GM19023 (cell line): Measurements from ENCODE around the gene AHRR.
A peak's percentile ranks its signal among the peaks of the same experiment; 100 is the strongest.
"Not testable (repeated sequence)": the region's sequence is repeated elsewhere in the genome, so short reads cannot be mapped to it uniquely, and the experiment has no call there.

Experiments used
- ATAC-seq: cut with Tn5 transposase; IDR thresholded peaks from one replicate; pipeline ENCODE4 v1.9.1; 2021; ENCODE audit warnings: mild to moderate bottlenecking, moderate library complexity; ENCODE audit not compliant: unreplicated experiment

AHRR gene

DNA sequence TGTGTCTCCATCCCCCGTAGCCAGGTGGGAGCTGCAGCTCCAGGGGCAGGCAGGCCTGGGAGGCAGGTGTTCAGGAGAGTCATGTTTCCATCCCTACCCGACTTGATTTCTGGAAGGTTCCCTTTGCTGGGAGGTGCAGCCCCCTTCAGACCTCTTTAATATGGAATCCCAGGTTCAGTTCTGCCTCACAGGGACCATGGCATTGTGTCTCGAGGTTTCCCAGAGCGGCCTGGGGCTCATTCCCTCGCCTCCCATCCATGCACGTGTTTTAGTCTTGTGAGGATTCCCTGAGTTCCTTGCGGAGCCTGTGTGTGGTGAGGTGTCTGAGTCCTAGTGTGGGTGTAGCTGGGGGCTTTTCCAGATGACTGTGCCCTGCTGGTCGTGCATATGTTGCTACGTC, 16.5 kb upstream of the AHRR start:
- ATAC-seq = no peak

DNA sequence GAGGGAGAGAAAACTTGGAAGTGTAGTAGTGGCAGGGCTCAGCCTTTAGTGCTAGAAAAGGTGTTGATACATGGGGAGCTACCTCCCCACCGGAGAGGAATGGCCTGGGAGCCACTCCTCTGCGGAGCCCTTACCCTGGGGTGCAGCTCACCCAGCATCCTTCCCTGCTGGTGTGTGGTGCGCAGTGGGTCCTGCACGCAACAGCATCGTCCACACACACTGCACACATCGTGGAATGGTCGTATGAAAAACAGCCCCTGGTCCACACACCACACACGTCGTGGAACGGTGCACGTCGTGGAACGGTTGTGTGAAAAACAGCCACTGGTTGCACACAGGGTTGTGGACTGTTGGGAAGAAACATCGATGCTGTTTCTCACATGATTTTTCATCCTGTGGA, 16.1 kb upstream of the AHRR start:
- no peak for ATAC-seq

DNA sequence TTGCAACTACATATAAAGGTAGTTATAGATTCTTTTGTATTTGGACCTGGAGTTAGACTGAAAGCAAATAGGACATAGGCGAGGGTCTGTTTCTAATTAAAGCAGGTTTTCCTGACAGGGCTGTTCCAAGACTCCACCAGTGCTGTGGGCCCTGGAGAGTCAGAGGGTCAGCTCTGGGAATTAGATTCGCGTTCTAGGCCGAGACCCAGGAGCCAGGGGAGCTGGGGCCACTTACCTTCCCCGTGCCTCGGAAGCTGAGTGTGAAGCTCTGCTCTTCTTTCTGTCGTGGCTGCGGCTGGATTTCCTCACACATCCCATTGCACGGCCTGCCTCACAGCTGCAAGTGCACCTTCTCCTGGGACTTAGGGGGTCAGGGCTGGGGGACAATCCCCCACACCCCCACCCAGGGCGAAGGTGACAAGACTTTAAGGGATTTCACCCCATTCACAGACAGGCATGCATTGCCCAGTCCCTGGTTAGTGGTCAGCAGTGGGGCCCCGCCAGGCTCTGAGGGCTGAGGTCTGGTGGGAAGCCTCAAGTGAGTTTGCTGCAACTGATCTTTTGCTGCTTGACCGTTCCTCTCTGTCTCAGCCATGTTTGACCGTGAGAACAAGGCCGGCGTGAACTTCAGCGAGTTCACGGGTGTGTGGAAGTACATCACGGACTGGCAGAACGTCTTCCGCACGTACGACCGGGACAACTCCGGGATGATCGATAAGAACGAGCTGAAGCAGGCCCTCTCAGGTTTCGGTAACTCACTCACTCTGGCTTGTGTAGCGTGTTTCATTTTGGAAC, 15.3 kb upstream of the AHRR start:
- no peak for ATAC-seq

DNA sequence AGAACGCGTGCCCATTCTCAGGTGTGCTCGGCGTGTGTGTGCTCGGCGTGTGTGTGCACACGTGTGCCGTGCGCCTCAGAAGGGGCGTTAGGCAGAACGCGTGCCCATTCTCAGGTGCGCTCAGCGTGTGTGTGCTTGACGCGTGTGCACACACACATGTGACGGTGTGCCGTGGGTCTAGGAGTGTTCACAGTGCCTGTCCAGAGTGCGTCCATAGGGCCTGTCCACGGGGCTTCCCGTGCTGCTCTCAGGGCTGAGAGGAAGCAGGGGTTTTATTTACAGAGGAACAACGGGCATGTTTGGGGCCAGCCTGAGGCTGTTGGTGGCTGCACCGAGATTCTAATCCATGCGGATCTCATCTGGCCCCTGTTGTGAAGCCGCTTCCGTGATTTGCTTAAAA, 14.2 kb upstream of the AHRR start:
- no peak for ATAC-seq

DNA sequence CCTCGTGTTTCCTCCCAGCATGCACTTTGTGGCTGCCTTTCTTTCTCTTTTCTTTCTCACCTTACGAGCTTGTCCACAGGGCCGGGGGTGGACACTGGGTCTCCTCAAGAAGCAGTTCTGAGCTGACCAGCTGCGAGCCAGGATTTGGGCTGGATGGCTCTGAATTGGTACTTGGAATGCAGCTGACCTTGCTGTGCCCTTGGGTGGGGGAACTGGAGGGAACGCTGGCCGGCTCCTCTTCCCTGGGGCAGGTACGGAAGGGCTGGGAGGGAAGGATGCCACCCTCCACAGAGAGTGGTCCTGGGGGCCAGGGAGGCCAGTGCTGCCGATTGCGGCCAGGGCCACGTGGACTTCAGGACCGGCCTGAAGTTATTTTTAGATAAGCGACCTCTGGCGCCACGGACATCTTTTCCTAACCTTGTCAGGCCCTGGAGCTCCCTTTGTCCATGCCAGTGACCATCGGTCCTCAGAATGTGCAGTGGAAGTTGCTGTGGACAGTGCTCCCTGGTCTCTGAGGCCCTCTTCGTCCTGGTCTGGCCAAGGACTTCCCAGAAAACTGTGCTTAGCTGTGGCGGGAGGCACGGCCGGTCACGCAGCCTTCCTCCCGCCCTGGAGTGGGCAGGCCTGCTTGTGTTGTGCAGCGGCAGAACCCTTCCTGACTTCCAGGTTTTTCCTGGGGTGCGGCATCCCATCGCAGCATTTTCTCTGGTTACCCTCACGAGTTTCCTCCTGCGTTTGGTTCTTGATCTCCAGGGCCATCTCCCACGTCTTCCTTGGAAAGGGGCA, 13.5 kb upstream of the AHRR start:
- no peak for ATAC-seq

DNA sequence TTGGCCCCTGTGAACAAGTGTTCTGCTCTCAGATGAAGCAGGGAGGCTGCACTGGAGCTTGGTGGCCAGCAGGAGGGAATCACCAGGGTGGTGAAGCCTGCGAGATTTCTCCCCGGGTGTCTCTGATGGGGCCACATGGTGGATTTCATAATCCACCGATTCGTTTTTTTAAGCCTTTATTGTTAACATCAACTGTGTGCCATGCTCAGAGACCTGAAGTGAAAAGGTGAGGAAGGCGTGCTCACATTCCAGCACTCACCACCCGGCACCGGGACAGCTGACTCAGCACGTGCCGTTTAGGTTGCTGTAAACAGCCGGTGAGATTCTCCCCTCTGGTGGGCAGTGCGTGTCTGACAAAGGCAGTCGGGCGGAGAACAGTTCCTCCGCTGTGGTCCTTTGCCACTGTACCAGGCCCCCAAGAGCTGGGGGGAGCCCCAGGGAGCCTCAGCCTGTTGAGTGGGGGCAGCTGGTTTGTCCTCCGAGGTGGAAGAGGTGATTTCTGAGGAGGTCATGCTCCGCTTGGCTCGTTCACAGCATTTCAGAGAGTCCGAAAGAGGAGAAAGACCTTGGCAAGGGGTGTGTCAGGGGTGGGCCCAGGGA, 12.7 kb upstream of the AHRR start:
- ATAC-seq = no peak

DNA sequence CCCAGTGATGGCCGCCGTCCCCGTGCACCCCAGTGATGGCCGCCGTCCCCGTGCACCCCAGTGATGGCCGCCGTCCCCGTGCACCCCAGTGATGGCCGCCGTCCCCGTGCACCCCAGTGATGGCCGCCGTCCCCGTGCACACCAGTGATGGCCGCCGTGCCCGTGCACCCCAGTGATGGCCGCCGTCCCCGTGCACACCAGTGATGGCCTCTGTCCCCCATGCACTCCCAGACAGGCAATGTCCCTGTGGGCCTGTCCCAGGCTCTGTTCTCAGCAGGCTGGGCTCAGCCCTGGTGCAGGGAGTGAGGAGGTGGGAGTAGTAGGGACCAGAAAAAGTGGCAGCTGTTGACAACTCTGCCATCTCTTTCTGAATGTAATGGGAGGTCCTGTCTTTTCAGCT, 11.7 kb upstream of the AHRR start:
- ATAC-seq = not testable (repeated sequence)

DNA sequence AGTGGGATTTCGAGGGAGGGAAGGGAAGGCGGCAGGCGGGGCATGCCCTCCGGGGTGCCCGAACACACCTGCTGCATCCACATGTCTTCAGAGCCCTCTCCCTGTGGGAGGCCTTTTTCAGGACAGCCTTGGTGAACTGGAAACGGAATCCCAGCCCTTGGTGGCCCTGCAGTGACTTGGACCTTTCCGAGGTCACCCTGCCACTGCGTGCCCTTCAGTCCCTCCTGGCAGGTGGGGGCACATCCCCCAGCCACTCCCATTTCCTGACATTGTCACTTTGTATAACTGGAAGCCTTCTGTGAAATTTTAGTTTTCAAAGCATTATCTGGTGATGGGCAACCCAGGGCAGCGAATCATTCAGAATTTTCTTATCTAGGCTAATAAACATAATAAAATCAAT, 11.0 kb upstream of the AHRR start:
- no peak for ATAC-seq

DNA sequence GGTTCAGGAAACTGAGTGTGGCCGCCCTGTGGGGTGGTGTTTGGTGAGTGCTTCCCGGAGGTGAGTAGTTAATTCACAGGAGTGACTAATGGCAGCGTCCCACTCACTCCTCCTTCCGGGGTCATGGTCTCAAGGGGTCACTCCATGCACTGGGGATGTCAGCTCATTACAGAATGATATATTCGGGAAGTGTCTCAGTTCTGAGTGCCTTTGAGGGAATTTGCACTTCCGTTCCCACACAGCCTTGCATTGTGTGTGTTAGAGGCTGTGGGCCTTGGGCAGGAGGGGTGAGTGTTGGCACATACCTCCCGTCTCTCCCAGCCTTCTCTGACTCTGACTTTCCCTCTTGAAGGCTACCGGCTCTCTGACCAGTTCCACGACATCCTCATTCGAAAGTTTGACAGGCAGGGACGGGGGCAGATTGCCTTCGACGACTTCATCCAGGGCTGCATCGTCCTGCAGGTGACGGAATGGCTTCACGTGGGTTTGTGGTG, 10.5 kb upstream of the AHRR start:
- ATAC-seq = no peak

DNA sequence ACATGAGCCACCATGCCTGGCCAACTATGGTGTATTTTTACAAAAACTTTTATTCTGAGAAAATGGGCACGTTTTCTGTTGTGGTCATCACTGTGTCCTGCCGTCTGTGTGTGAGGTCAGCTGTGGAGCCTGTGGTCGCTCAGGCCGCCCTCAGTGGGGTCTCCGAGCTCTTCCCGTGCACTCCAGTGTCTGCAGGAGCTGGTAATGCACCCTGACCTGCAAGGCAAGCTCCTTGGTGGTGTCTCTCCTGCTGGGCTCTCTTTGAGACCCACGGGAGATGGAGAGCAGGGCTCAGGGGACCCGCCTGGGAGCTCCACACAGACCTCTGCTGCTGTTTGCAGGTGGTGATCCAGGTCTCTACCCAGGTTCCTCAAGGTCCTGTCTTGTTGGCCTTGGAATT, 9.6 kb upstream of the AHRR start:
- no peak for ATAC-seq

DNA sequence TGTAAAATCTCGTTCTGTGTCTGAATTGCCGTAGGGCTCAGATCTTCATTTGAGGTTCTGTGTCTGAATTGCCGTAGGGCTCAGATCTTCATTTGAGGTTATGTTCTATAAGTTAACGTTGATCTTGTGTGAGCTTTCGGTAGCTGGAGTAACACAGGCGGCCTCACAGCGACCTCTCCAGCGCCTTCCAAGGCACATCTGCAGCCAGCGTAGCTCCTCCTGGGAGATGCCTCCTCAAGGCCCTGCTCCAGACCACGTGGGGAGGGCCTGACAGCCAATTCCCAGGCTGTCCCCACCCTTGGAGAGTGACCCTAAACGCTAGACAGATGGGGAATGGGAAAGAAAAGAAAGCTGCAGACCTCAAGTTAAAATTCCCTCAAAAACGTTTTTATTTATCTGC, 8.7 kb upstream of the AHRR start:
- no peak for ATAC-seq

DNA sequence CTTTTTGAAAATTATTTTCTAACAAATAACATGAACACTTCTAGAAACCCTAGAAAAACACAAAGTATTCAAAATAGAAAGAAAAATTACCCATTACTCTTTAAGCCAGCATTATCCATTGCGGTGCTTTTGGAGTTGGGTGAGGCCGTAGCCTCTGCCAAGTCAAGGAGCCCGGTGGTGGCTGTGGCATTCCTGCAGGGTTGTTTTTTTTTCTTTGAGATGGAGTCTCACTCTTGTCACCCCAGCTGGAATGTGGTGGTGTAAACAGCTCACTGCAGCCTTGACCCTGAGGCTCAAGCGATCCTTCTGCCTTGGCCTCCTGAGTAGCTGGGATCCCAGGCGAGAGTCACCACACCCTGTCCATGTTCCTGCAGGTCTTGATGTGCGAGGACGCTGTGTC, 8.2 kb upstream of the AHRR start:
- no peak for ATAC-seq

DNA sequence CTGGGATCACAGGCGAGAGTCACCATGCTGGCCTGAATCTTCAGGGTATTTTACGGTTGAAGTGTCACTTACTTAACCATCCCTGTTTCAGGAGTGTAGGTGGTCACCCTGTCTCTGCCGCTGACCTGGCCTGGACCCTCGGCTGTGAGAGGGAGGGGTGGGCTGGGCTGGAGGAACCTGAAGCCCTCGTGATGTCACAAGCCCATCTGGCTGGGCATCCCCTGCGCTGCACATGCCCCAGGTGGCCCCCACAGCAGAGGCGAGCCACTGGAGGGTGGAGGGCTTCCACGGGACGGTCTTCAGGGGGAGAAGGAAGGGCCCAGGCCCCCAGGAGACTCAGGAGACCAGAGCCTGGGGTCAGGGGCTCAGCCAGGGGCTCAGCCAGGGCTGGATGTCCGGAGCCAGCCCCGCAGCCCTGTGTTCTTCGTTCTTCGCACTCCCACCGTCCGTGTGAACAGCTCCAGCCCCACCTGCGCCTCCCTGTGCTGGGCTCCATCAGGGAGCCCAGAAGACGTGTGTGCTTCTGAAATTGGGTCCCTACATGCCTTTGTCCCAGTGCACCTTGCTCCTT, 7.6 kb upstream of the AHRR start:
- ATAC-seq = no peak

DNA sequence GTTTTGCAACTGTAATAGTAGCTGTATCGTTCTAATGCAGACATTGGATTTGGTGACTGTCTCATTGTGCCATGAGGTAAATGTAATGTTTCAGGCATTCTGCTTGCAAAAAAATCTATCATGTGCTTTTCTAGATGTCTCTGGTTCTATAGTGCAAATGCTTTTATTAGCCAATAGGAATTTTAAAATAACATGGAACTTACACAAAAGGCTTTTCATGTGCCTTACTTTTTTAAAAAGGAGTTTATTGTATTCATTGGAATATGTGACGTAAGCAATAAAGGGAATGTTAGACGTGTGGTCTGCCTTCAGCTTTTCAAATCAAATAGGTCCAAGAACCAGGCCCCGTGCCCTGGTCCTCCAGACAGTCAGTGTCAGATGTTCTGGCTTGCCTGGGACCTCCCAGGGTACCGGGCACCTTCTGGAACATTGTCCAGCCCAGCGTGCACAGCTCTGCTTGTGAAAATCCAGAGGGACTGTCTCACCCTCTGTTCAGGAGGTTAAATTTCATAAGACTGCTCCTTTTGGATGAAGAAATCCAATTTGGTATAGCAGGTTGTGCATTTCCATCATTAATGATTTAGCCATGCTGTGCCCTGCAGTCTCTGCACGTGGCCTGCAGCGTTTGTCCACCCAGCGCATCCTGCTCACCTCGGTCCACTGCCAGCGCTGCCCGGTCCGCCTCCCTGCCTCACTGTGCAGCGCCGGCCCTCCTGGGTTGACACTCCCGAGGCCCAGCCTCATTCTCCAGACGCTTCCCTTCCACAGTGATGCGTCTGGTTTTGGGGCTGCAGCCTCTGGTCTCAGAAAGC, 6.6 kb upstream of the AHRR start:
- no peak for ATAC-seq

DNA sequence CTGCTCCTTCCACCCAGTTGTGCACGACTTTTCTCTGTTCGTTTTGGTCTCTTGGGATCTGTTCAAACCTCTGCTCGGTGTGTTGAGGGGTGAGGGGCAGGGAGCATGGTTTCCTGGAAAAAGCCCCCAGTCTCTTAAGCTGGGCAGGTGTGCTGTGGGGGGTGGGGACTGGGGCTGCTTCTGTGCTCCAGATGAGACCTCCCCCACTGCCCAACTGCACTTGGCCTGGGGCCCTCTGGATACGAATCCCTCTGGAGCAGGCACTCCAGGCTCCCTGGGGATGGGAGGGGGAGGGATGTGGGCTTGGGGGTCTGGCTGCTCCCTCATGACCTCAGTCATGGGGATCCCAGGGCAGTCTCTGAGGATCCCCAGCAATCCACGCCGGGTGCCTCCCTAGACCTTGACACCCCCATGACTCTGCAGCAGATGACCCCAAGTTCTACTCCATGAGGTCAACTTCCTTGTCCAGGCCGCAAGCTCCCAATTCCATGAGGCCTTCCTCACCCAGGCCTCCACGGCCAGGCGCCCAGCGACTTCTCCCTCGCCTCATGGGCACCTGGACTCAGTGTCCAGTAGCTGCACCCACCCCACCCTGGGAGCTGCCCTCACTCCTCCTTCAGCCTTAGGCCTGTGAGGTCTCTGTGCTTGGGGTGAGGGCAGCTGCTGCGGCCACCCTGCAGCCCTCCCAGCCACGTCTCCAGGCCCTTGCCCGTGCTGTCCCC, 5.9 kb upstream of the AHRR start:
- no peak for ATAC-seq

DNA sequence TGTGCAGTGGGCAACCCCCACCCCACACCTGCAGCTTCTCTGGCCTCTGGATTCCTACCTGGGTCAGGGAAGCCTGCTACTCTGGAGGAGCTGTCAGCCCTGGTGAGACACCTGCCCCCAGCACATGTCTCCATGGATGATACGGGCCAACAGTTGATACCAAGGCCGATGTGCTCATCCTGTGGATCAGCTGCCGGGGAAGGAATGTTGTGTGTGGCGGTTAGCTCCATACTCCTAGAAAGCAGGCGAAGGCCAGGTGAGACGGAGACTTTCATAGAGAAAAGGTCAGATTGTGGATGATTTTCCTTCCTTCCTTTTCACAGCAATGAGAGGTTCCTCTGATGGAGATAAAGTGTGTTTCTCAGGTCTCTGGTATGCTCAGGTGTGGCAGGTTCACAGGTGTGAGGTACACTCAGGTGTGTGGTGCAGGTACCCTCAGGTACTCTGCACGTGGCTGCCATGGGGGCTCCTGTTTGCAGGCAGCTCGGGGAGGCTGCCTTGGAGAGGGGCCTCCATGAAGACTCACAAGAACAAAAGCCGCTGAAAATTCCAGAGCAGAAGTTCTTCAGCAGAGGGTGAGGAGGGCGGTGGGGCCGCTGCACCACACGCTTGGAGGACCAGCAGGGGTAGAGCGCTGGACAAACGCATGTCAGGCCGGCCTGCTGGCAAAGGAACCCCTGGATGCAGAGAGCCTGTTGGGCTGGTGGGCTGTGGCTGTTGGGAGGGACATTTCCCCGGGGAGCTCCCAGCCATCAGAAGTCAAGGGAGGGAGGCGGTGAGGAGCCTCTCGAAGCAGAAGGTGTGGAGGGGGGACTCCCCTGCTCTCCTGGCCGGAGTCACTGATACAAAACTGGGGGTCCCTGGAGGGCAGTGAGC, 5.1 kb upstream of the AHRR start:
- ATAC-seq = peak; percentile 13

DNA sequence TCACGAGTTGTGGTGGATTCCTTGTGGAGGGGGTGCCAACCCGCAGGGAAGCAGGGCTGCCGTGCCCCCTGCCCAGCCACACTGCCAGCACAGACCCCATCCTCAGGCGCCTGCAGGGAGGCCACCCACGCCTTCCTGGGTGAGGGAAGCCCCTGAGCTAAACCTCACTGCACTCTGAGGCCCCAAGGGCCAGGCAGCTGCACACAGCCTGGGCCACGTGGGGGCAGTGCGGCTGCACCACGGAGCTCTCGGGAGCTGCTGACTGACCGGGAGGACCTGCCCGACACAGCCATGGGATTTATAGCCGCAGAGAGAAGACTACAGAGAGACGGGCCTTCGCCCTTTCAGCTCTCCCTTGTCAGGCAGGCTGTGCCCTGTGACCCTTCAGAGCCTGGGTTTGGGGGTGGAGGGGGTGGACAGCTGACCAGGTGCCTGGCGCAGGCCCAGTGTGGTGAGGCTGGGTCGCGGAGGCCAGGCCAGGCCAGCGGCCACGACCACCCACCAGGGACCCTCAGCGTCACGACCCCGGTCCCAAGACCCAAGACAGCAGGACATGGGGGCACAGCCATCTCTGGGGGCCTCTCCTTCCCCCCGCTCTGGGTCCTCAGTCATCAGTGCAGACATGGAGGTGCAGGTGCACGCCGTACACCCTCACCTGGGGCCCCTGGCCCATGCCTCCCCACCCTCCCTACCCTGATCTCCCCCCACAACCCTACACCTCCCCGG, 4.3 kb upstream of the AHRR start:
- ATAC-seq = peak; percentile 69

DNA sequence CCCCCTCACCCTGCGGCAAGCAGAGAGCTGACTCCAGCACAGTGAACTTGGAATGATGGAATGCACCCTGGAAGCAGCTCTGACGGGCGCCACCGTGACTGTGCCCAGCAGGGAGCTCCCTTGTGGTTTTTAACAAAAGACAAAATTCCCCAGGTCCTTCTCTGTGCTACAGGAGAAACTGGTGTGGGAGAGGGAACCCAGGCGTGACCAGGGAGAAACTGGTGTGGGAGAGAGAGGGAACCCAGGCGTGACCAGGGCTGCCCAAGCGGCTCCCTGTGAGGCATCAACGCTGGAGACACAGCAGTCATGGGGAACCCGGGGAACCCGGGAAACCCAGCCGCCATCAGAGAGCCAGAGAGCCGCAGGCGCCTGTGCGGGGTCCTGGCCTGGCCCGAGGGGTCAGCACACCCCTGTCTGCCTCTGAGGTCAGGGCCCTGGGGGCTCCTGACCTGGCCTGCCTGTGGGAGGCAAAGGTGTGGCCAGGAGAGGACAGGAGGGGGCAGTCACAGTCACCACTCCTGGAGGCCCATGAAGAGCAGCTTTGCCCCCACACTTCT, 3.1 kb upstream of the AHRR start:
- ATAC-seq = no peak
